Measurements from ENCODE around the gene SGCE.

Gene SGCE

DNA sequence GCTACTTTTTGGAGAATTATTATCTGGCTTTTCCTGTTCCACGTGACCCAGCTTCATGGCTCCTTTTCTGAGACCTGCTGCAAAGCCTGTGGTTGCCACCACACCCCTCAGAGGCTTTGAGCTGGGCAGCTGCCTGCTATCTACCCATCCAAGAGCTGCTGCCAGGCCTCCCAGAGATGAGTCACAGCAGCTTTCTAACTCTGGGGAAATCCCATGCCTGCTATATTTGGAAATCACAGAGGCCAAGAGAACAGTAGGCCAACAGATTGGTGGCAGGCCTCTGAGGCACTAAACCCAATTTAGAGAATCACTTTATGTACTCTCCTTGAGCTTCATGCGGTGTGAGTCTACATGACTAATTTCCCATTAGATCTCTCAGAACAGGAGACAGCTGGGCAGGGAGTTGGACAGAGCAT is 35.2 kb downstream of the SGCE start:
- Histone ChIP-seq H2AFZ (ENCODE audit: low read length) (no peak overlapping the region), H3K79me2 (ENCODE audit: insufficient read depth, low read length) (no peaks in the 10 kb centered on the region), H4K20me1 (ENCODE audit: insufficient read depth, low read length) (no peaks in the 10 kb centered on the region), H3K9me3 (ENCODE audit: low read length) (no peaks in the 10 kb centered on the region), H3K27me3 (ENCODE audit: insufficient read depth, low read length) (no peaks in the 10 kb centered on the region), H3K9ac (ENCODE audit: low read length) (no peak overlapping the region), H3F3A (ENCODE audit: insufficient read depth, low read length) (no peaks in the 10 kb centered on the region), H3K4me1 (ENCODE audit: insufficient read depth, low read length, severe bottlenecking) (peaks cover 8% of the 10 kb centered on the region), H3K36me3 (ENCODE audit: insufficient read depth, low read length) (peaks cover 2% of the 10 kb centered on the region; the same call in 1 of the 2 replicates), H3K9me2 (ENCODE audit: low read depth, low read length) (no peaks in the 10 kb centered on the region), H3K4me2 (ENCODE audit: low read length) (no peak overlapping the region; the same call in 1 of the 2 replicates), H3K27ac (ENCODE audit: low read depth, low read length, poor library complexity, severe bottlenecking) (no peak overlapping the region), H3K4me3 (ENCODE audit: low read depth, low read length, poor library complexity, severe bottlenecking) (no peak overlapping the region)
- TF ChIP-seq EZH2 (IDR thresholded peaks at IDR 0.05; ENCODE audit: borderline replicate concordance, low read length): no peak
- TF ChIP-seq, protein P1, sequence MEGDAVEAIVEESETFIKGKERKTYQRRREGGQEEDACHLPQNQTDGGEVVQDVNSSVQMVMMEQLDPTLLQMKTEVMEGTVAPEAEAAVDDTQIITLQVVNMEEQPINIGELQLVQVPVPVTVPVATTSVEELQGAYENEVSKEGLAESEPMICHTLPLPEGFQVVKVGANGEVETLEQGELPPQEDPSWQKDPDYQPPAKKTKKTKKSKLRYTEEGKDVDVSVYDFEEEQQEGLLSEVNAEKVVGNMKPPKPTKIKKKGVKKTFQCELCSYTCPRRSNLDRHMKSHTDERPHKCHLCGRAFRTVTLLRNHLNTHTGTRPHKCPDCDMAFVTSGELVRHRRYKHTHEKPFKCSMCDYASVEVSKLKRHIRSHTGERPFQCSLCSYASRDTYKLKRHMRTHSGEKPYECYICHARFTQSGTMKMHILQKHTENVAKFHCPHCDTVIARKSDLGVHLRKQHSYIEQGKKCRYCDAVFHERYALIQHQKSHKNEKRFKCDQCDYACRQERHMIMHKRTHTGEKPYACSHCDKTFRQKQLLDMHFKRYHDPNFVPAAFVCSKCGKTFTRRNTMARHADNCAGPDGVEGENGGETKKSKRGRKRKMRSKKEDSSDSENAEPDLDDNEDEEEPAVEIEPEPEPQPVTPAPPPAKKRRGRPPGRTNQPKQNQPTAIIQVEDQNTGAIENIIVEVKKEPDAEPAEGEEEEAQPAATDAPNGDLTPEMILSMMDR (IDR thresholded peaks at IDR 0.05; ENCODE audit: low read length): no peak

DNA sequence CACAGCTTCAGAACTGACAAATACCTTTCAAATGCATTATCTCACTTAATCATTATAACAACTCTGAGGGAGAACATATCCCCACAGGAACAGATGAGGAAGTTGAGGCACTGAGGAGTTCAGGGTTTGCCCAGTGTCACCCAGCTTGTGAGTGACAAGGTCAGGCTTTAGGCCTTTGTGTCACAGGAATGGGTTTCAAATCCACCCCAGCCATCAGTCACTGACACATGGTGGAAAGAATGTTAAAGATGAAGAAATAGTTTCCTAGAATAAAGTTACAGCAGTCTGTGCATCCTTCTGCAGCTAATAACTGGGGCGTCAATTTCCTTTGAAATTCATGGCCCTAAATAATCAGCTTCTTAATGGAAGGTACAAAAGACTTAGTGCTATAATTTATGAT is 37.8 kb downstream of the SGCE start:
- peaks cover 8% of the 10 kb centered on the region for H3K4me1 ChIP-seq (ENCODE audit: insufficient read depth, low read length, severe bottlenecking)
- TF ChIP-seq, protein P1 (IDR thresholded peaks at IDR 0.05; ENCODE audit: low read length): no peak
- no peak for TF ChIP-seq EZH2 (IDR thresholded peaks at IDR 0.05; ENCODE audit: borderline replicate concordance, low read length)

DNA sequence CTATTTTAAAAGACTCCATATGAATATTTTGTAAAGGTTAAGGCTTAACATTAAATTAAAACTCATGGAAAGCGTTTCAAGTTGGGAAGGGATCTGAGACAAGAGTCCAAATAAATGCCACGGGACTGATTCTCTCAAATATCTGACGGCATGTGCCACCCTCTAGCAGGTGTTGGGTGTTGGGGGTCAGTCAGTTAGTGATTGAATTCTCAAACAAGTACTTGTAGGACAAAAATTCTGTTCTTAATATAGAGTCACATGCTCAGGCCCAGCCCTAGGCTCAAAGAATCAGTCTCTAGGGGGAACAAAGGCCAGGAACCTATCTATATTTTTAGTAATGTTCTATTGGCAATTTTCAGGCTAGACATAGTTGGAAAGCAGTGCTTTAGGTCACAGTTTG is 39.1 kb downstream of the SGCE start:
- H3K27me3 ChIP-seq (ENCODE audit: insufficient read depth, low read length): no peaks in the 10 kb centered on the region
- no peak overlapping the region for H3K27ac ChIP-seq (ENCODE audit: low read depth, low read length, poor library complexity, severe bottlenecking)
- H4K20me1 ChIP-seq (ENCODE audit: insufficient read depth, low read length): no peaks in the 10 kb centered on the region
- no peak overlapping the region for H3K4me2 ChIP-seq (ENCODE audit: low read length)
- H3K79me2 ChIP-seq (ENCODE audit: insufficient read depth, low read length): no peaks in the 10 kb centered on the region
- H3K4me1 ChIP-seq (ENCODE audit: insufficient read depth, low read length, severe bottlenecking): peaks cover 8% of the 10 kb centered on the region
- no peaks in the 10 kb centered on the region for H3K9me3 ChIP-seq (ENCODE audit: low read length)
- no peak overlapping the region for H3K4me3 ChIP-seq (ENCODE audit: low read depth, low read length, poor library complexity, severe bottlenecking)
- peaks cover 3% of the 10 kb centered on the region; the same call in 1 of the 2 replicates for H3K36me3 ChIP-seq (ENCODE audit: insufficient read depth, low read length)
- no peak overlapping the region for H2AFZ ChIP-seq (ENCODE audit: low read length)
- no peak overlapping the region for H3K9ac ChIP-seq (ENCODE audit: low read length)
- no peaks in the 10 kb centered on the region for H3K9me2 ChIP-seq (ENCODE audit: low read depth, low read length)
- H3F3A ChIP-seq (ENCODE audit: insufficient read depth, low read length): no peaks in the 10 kb centered on the region
- TF ChIP-seq EZH2 (IDR thresholded peaks at IDR 0.05; ENCODE audit: borderline replicate concordance, low read length): no peak
- TF ChIP-seq, protein P1 (IDR thresholded peaks at IDR 0.05; ENCODE audit: low read length): no peak

More for the DNA sequence above, 37.8 kb downstream of the SGCE start:
- Histone ChIP-seq H3K36me3 (ENCODE audit: insufficient read depth, low read length) (peaks cover 3% of the 10 kb centered on the region; the same call in 1 of the 2 replicates), H3K4me2 (ENCODE audit: low read length) (no peak overlapping the region), H3K9ac (ENCODE audit: low read length) (no peak overlapping the region), H3K79me2 (ENCODE audit: insufficient read depth, low read length) (no peaks in the 10 kb centered on the region), H3K27ac (ENCODE audit: low read depth, low read length, poor library complexity, severe bottlenecking) (no peak overlapping the region), H4K20me1 (ENCODE audit: insufficient read depth, low read length) (no peaks in the 10 kb centered on the region), H2AFZ (ENCODE audit: low read length) (no peak overlapping the region), H3K9me3 (ENCODE audit: low read length) (no peaks in the 10 kb centered on the region), H3K9me2 (ENCODE audit: low read depth, low read length) (no peaks in the 10 kb centered on the region), H3K4me3 (ENCODE audit: low read depth, low read length, poor library complexity, severe bottlenecking) (no peak overlapping the region), H3F3A (ENCODE audit: insufficient read depth, low read length) (no peaks in the 10 kb centered on the region), H3K27me3 (ENCODE audit: insufficient read depth, low read length) (no peaks in the 10 kb centered on the region)

All from OCI-LY1 (cell line).